Right lobe of liver (tissue), 4 donors: ENCODE data around the gene PTRH2.

Experiments
- CTCF ChIP-seq, 4 donors: fragments of 200-600 bp in 3 of 4; fragments of 450-650 bp in 1 of 4; IDR thresholded peaks; one replicate each; pipeline versions ENCODE4 v1.5.1 to v1.8.0; 2016 to 2022; ENCODE audit warnings: antibody characterized with exemption in 4 of 4, mild to moderate bottlenecking in 2 of 4
- POLR2A ChIP-seq: fragments of 450-650 bp; IDR thresholded peaks from one replicate; pipeline ENCODE4 v1.6.1; 2017; ENCODE audit warnings: antibody characterized with exemption, mild to moderate bottlenecking
- donor health status: DM: no; HTN: no; CAD: no.
- donor health status: DM: no; HTN: no; CAD: no.
- donor health status: DM: no; HTN: yes; CAD: no.

- TF ChIP-seq POLR2A (no peak), CTCF (IDR thresholded peaks at IDR 0.05) (no peak)
Measured at GRCh38 chr17:59688008-59688407, 19.2 kb downstream of the PTRH2 start.
